Colonic mucosa (tissue), 4 donors: ENCODE measurements around the gene SS18. TPM values are rescaled to one million over a fixed set of nuclear protein-coding genes. Genes with fewer than 3 reads are reported as not detected.

Source experiments
- DNase-seq: peaks from one replicate; pipeline ENCODE4 v3.0.0-alpha.2; 2020
- H3K27ac ChIP-seq: fragments of 200-600 bp; one replicate; pipeline ENCODE4 v1.8.0; 2021
- H3K27me3 ChIP-seq: fragments of 200-600 bp; one replicate; pipeline ENCODE4 v1.8.0; 2021
- H3K36me3 ChIP-seq: fragments of 200-600 bp; one replicate; pipeline ENCODE4 v1.8.0; 2021
- H3K4me1 ChIP-seq: fragments of 200-600 bp; one replicate; pipeline ENCODE4 v1.8.0; 2021; ENCODE audit warnings: mild to moderate bottlenecking
- H3K4me3 ChIP-seq: fragments of 200-600 bp; one replicate; pipeline ENCODE4 v1.8.0; 2021
- H3K9ac ChIP-seq, 2 donors: one replicate each; pipeline ENCODE4 v1.7.0; 2013; ENCODE audit warnings: control low read depth in 2 of 2, low read depth in 2 of 2, low read length in 2 of 2
- H3K9me3 ChIP-seq: fragments of 200-600 bp; one replicate; pipeline ENCODE4 v1.8.0; 2021
- intact Hi-C: fragments of 100-400 bp; cut with DNase I; formaldehyde crosslinking; loops from one replicate; pipeline ENCODE4 v1.14.1; 2022
- total RNA-seq, 2 donors: library from RNA; stranded (reverse); fragmentation: NEBNext Ultra II Directional in 1 of 2; extraction: Animal tissue kit (Norgen Biotek cat#: 25700) in 1 of 2; gene quantifications; one replicate each; pipeline ENCODE4 v1.2.1, GENCODE V29; 2021
- TF ChIP-seq, protein P1 (sequence below): fragments of 200-600 bp; IDR thresholded peaks from one replicate; pipeline ENCODE4 v1.8.0; 2022; ENCODE audit warnings: antibody characterized with exemption, mild to moderate bottlenecking
- donor health status: healthy.
- donor health status: DM: no; HTN: no; CAD: no.
- donor health status: DM: no; HTN: no; CAD: no.

The SS18 gene
- total RNA-seq, 2 donors from 2014 or later: 41.9 to 43.9 TPM

GRCh38 chr18:26003356-26003755 is 87.1 kb downstream of the SS18 start:
- no peaks in the 10 kb centered on the region for H3K27me3 ChIP-seq
- H3K27ac ChIP-seq: no peak overlapping the region
- no peak overlapping the region for H3K9ac ChIP-seq
- no peaks in the 10 kb centered on the region for H3K4me1 ChIP-seq
- H3K4me3 ChIP-seq: no peak overlapping the region
- intact Hi-C loops: no loop called here
- no peak for DNase-seq
- no peaks in the 10 kb centered on the region for H3K9me3 ChIP-seq
- no peaks in the 10 kb centered on the region for H3K36me3 ChIP-seq
- TF ChIP-seq, protein P1, sequence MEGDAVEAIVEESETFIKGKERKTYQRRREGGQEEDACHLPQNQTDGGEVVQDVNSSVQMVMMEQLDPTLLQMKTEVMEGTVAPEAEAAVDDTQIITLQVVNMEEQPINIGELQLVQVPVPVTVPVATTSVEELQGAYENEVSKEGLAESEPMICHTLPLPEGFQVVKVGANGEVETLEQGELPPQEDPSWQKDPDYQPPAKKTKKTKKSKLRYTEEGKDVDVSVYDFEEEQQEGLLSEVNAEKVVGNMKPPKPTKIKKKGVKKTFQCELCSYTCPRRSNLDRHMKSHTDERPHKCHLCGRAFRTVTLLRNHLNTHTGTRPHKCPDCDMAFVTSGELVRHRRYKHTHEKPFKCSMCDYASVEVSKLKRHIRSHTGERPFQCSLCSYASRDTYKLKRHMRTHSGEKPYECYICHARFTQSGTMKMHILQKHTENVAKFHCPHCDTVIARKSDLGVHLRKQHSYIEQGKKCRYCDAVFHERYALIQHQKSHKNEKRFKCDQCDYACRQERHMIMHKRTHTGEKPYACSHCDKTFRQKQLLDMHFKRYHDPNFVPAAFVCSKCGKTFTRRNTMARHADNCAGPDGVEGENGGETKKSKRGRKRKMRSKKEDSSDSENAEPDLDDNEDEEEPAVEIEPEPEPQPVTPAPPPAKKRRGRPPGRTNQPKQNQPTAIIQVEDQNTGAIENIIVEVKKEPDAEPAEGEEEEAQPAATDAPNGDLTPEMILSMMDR: no peak

GRCh38 chr18:26002375-26002910 is 88.0 kb downstream of the SS18 start:
- no peak overlapping the region for H3K9ac ChIP-seq
- no peak overlapping the region for H3K27ac ChIP-seq
- no peaks in the 10 kb centered on the region for H3K9me3 ChIP-seq
- intact Hi-C loops: no loop called here
- DNase-seq: no peak
- H3K36me3 ChIP-seq: no peaks in the 10 kb centered on the region
- no peaks in the 10 kb centered on the region for H3K27me3 ChIP-seq
- no peaks in the 10 kb centered on the region for H3K4me1 ChIP-seq
- H3K4me3 ChIP-seq: no peak overlapping the region
- TF ChIP-seq, protein P1: no peak

DNA sequence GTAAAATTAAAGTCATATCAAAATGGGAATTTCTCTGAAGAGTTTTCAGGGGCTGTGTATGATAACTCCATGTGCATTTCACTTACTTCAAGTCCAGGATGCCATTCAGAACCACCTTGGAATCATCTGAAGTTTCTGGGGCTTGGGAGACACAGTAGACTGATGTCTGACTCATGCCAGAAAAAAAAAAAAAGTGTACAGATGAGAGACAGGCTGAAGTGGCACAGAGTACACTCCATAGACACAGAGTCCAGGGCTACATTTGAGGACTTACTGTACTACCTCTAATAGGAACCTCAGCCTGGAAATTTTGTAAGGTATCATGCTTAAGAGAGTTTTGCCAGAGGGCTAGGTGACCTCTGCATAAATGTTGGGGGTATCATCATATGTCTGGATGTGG is 92.0 kb downstream of the SS18 start:
- H3K4me1 ChIP-seq: no peaks in the 10 kb centered on the region
- TF ChIP-seq, protein P1: no peak
- no peaks in the 10 kb centered on the region for H3K36me3 ChIP-seq
- H3K4me3 ChIP-seq: no peak overlapping the region
- H3K9ac ChIP-seq: no peak overlapping the region
- H3K27me3 ChIP-seq: no peaks in the 10 kb centered on the region
- no peak for DNase-seq
- H3K9me3 ChIP-seq: no peaks in the 10 kb centered on the region
- H3K27ac ChIP-seq: no peak overlapping the region
- intact Hi-C loops: no loop called here

GRCh38 chr18:25992566-25992965 is 97.8 kb downstream of the SS18 start:
- no peaks in the 10 kb centered on the region for H3K9me3 ChIP-seq
- no peak overlapping the region for H3K9ac ChIP-seq

DNA sequence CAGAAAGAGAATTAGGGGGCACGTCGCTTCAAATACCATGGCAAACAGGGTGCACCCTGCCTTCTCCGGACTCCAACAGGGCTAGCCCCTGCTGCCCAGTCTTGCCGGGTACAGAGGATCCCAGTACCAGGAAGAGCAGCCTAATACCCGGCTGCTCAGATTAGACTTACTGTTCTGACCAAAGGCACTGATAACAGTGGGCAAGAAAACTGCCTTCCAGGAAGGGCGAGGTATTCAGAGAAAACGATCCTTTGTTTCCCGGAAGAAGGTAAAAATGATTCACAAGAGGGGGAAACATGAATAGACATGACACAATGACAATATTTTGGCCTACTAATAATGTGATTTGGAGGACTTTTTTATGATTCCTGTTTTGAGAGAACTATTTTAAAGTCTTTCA is 99.9 kb downstream of the SS18 start:
- Histone ChIP-seq H3K36me3 (no peaks in the 10 kb centered on the region), H3K4me3 (no peak overlapping the region), H3K4me1 (no peaks in the 10 kb centered on the region), H3K27me3 (no peaks in the 10 kb centered on the region), H3K9ac (no peak overlapping the region), H3K27ac (no peak overlapping the region), H3K9me3 (no peaks in the 10 kb centered on the region)
- TF ChIP-seq, protein P1: no peak
- DNase-seq: no peak
- intact Hi-C loops: no loop called here

More at GRCh38 chr18:25992566-25992965, 97.8 kb downstream of the SS18 start:
- Histone ChIP-seq H3K4me3 (no peak overlapping the region), H3K36me3 (no peaks in the 10 kb centered on the region), H3K27ac (no peak overlapping the region), H3K27me3 (no peaks in the 10 kb centered on the region), H3K4me1 (no peaks in the 10 kb centered on the region)
- DNase-seq: no peak
- TF ChIP-seq, protein P1: no peak
- intact Hi-C loops: no loop called here
